Breast epithelium (tissue), 3 donors: ENCODE results near the gene CAPN15.

Experiments
- POLR2A ChIP-seq: fragments of 450-650 bp; IDR thresholded peaks from one replicate; pipeline ENCODE4 v1.6.1; 2016; ENCODE audit warnings: antibody characterized with exemption, mild to moderate bottlenecking, moderate library complexity
- TF ChIP-seq, protein P1 (sequence below), 3 donors: fragments of 450-650 bp; IDR thresholded peaks; one replicate each; pipeline ENCODE4 v1.5.1; 2016 to 2017; ENCODE audit warnings: antibody characterized with exemption in 3 of 3, mild to moderate bottlenecking in 3 of 3, moderate library complexity in 3 of 3

DNA sequence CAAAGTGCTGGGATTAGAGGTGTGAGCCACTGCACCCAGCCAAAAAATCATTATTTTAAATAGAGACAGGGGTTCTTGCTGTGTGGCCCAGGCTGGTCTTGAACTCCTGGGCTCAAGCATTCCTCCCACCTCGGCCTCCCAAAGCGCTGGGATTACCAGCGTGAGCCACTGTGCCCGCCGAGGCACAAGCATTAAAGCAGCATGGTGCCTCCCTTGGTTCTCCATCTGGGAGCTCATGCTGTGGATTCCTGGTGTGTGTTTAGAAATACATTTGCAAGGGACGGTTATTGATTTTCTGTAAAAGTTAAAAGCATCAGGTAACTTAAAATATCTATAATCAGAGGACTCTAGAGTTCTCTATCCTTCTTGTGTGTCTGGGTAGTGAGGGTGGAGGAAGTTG, 14.7 kb upstream of the CAPN15 start:
- TF ChIP-seq, protein P1, sequence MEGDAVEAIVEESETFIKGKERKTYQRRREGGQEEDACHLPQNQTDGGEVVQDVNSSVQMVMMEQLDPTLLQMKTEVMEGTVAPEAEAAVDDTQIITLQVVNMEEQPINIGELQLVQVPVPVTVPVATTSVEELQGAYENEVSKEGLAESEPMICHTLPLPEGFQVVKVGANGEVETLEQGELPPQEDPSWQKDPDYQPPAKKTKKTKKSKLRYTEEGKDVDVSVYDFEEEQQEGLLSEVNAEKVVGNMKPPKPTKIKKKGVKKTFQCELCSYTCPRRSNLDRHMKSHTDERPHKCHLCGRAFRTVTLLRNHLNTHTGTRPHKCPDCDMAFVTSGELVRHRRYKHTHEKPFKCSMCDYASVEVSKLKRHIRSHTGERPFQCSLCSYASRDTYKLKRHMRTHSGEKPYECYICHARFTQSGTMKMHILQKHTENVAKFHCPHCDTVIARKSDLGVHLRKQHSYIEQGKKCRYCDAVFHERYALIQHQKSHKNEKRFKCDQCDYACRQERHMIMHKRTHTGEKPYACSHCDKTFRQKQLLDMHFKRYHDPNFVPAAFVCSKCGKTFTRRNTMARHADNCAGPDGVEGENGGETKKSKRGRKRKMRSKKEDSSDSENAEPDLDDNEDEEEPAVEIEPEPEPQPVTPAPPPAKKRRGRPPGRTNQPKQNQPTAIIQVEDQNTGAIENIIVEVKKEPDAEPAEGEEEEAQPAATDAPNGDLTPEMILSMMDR (IDR thresholded peaks at IDR 0.05), result no peak
- TF ChIP-seq POLR2A, result no peak
